ENCODE data around the gene CIBAR2.
A peak's percentile ranks its signal among the peaks of the same experiment; 100 is the strongest.

Gene CIBAR2

DNA sequence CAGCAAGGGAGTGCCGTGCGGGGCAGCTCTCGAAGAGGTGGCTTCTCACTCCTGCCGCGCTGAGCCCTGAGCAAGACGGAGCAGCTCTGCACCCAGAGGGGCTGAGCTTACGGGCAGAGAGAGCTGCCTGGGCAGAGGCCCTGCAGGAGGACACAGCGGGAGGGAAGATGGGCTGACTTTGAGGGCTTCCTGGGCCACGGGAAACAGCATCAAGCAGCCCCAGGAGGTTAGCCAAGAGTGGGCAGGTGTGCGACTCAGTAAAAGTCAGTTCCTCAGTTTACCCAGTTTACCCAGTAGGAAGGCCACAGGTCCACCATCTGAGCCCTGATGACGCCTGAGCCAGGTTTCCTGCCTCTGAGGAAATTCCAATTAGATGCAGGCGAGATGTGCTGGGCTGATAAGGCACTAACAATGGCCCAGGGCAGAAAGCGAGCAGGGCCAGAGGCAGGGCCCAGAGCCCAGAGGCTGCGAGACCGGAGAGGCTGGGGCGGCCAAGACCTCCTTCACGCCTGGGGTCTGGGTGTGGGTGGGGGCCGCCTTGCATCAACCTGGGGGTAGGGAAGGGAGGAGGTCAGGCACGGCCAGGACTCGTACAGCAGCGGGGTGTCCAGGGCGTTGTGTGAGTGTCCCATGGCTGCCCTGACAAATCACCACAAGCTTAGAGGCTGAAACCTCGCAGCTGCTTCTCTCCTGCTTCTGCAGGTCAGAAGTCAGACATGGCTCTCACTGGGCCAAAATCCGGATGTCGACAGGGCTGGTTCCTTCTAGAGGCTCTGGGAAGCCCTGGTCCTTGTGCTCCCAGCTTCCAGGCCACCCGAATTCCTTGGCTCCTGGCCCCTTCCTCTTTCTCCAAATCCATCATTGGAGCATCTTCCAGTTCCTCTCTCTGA, 32.0 kb upstream of the CIBAR2 start:
- DNase-seq = no peak

DNA sequence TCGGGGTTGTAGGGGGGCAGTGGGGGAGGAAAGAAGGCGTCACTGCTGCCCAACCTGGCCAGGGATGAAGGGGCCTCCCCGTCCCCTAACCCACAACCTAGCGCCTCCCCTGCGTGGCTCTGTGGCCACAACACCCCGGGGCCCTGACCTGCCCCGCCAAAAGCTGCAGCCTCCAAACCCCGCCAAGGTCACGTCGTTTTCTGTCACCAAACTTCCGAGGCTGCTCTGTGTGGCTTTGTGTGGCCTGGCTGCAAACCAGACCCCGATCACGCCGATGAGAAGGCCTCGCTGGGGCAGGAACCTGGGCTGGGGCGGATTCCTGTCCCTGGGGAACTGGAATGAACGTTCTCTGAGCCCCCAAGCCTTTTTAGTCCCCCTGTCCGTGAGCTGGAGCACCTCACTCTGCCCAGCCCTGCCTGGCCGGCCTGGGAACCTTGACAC, 30.5 kb upstream of the CIBAR2 start:
- no peak for DNase-seq

DNA sequence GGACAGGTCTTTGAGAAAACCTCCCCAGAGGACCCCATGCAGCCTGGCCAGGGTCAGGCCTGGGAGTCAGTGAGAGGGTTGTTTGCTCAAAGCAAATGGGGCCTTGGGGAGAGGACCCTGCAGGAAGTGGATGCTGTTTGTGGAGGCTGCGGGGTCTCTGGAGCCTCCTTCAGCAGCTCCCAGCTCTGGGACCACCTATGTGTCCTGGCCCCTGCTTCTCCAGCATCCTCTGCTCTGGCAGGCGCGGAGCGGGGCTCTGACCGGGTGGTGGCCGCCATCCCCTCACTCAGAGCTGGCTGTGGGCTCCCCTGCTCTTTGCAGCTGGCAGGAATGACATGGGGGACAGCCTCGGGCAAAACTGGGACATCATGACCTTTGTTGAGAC, 29.8 kb upstream of the CIBAR2 start:
- DNase-seq = no peak

DNA sequence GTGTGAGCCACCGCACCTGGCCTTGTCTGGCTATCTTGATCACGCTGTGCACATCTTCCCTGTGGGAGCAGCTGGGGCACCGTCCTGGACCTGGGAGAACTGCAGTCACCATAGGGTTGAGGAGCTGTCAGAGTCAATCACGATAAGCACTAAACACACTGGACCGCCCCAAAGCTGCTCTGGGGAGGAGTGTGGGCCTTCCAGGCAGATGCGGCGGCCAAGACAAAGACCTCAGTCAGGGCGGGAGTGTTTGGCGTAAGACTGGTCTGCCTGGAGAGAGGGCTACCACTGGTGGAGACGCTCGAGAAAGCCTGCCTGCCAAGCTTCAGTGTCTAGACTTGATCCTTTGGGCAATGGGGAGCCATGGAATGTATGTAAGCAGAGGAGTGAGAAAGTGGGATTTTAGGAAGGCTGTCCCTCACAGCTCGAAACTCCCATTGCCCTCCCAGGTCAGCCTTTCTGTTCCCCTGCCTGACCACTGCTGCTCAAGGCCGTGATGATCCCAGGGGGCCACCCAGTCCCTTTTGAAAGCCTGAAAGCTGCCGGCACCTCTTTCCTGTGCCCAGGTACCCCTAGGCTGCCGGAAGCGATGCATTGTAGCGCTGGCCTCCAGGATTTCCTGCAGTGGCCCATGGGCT, 29.3 kb upstream of the CIBAR2 start:
- no peak for DNase-seq

GRCh38 chr16:85140455-85141012, 28.3 kb upstream of the CIBAR2 start:
- no peak for DNase-seq

DNA sequence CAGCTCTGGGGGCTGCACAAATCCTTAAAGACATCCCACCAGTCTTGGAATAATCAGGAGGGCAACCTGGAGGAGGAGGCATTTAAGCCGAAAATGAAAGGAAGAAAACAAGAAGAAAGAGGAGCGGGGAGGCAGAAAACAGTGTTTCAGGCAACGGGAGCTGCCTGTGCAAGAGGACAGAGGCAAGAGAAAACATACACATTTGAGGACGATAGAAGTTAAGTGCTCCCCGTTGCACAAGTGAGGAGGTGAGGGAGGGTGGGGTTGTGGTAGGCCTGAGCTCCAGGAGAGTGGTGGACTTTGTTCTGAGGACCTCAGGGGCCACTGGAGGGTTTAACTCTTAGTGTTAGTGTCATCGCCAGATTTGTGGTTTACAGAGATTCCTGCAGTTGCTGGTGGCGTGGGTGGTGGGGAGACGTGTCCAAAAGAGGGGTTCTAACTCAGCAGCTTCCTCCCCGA, 27.6 kb upstream of the CIBAR2 start:
- no peak for DNase-seq

DNA sequence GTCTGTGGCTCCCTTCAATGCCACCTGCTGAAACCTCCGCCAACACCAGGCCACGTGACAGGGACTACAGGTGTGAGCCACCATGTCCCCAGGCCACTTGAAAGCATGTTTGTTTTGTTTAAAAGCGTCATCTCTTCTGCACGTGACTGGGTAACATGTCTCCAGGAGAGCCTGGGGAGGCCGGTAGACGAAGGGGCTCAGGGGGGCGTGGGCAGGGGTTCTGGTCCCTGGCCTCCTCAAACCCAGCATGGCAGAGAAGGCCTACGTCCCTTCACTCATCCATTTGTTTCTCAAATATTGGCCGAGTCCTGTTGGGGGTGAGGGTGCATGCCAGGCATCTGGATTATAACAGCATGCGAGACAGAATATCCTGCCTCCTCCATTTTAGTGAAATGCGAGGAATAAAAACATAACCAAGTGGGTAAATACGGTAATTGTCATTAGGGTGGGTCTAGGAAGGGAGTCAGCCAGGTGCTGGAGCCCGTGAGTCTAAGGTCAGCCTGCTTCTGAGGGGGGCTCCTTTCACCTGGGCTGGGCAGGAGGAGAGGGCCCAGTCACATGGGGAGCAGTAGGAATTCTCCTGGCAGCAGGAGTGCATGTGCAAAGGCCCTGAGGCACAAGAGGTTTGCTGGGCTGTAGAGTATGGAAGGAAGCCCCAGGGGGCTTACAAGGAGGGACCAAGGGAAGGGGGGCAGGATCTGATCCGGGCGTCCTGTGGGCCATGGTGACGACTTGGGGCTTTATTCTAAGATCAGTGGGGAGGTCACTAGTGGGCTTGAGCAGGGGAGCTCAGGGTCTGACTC, 26.8 kb upstream of the CIBAR2 start:
- DNase-seq = no peak

GRCh38 chr16:85138073-85138824, 26.0 kb upstream of the CIBAR2 start:
- no peak for DNase-seq

- DNase-seq = peak in 1 of 2 donors; percentile 14
These were observed 25.2 kb upstream of the CIBAR2 start for GRCh38 chr16:85137323-85138072.

- peak; percentile 8 to 12 for DNase-seq
These were observed 24.5 kb upstream of the CIBAR2 start for GRCh38 chr16:85136702-85137322.

DNA sequence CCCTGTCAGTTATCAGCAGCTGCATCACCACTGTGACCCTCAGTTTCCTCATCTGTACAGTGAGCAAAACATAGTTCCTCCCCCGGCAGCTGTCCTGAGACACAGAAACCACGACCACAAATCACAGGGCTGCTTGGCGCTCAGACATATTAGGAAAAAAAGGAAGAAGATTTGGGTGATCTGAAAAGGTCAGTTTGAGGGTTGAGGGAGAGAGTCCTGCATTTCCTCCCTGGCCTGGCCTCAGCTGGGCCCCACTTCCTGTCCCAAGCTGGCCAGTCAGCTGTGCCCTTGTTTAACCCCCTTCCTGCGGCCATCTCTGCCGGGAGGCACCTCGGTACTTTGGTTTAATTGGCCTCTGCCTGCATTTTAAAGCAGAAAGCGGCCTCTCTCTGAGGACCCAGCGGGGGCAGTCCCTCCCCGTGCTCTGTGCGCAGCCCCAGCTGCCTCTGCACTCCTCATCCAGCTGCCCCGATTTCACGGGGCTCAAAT, 24.0 kb upstream of the CIBAR2 start:
- peak in 1 of 2 donors; percentile 11 for DNase-seq

GRCh38 chr16:85134789-85135142, 22.5 kb upstream of the CIBAR2 start:
- no peak for DNase-seq

- no peak for DNase-seq
These were observed 22.0 kb upstream of the CIBAR2 start for GRCh38 chr16:85134076-85134788.

DNA sequence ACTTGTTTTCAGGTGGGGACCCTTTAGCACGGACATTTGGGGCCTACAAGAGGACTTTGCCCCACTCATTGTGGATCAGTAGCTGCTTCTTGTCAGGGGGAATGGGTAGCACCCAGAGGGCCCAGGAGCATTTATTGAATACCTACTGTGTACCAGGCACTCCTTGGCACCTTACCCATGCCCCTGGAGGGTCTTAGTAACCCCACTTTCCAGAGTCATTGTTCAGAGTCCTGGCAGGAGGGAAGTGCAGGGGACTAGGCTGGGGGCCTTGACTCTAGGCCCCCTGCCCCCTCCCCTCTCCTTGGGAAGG, 21.0 kb upstream of the CIBAR2 start:
- DNase-seq = no peak

DNA sequence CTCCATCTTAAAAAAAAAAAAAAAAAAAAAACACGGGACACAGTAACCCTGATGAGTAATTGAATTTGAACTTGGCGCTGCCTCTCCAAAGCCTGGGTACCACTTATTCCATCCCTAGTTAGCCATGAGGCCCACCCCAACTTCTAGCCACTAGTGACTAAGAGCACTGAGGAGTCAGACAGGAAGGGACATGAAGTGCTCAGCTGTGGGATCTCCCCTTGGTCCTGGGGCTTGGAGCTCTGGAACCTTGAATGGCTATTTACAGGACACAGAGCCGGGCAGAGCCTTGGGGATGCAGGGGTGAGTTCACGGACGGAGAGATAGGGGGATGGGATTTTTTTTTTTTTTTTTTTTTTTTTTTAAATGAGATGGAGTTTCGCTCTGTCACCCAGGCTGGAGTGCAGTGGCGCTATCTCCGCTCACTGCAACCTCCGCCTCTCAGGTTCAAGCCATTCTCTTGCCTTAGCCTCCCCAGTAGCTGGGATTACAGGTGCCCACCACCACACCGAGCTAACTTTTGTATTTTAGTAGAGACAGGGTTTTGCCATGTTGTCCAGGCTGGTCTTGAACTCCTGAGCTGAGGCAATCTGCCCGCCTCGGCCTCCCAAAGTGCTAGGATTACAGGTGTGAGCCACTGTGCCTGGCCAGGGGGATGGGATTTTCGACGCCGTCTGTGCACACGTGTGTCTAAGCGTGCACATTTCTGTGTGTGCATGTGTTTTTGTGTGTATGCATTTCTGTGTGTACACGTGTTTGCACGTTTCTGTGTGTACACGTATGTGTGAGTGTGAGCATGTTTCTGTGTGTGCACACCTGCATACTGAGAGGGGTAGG, 20.4 kb upstream of the CIBAR2 start:
- DNase-seq = no peak

GRCh38 chr16:85130705-85131028, 18.4 kb upstream of the CIBAR2 start:
- no peak for DNase-seq

DNA sequence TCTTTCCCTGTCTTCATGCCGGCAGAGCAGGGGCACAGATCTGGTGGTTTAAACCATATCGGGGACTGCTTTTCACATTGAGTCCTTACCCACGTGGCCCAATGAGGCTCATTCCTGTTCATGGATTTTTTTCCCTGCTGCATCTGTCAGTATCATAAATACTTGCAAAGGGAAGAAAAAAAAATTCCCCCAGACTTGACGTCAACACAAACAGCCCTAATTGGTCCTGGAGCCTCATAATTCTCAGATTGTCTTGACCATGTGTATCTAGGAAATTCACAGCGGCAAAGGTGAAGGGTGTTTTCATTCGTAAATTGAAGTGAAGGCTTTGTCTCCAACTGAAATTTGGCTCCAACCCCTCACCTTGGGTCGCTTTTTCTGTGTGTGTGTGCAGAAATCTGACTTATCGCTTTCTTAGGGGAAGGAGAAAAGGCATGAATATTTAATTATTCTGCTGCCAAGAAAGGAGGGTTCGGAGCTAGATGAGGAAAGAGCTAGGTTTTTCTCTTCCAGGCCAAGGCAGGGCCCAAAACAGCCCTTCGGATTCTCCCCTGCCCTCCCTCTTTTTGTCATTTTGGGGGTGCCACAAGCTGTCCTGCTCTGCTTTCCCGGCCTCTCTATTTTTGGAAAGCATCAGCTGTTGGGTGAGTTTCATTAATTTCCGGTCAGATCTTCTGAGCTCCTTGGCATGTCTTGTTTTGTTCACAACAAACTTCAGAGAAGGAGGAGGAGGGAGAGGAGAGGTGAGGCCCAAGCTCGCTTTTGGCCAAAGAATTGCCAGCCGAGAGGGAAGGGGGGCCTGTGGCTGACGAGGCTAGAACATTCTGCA, 17.8 kb upstream of the CIBAR2 start:
- no peak for DNase-seq

GRCh38 chr16:85128079-85128837, 16.0 kb upstream of the CIBAR2 start:
- DNase-seq = no peak
